GM12891 (cell line): Measurements from ENCODE around the gene SARDH.
"Not testable (repeated sequence)": the region's sequence is repeated elsewhere in the genome, so short reads cannot be mapped to it uniquely, and the experiment has no call there.

Experiments
- POLR2A ChIP-seq: IDR thresholded peaks from 2 replicates; pipeline ENCODE4 v1.6.1; 2011; ENCODE audit warnings: low read depth, low read length, control low read depth
- SPI1 ChIP-seq: IDR thresholded peaks from 2 replicates; pipeline ENCODE4 v1.6.1; 2011; ENCODE audit warnings: low read depth, low read length, control low read depth

DNA sequence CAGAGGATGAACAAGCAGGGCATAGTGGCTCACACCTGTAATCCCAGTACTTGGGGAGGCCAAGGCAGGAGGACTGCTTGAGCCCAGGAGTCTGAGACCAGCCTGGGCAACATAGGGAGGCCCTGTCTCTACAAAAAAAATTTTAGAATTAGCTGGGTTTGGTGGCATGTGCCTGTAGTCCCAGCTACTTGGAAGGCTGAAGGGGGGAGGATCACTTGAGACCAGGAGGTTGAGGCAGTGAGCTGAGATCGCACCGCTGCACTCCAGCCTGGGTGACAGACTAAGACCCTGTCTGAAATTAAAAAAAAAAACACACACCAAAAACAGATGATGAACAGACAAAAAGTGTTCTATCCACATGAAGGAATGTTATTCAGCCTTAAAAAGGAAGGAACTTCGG lies 62.4 kb downstream of the SARDH start:
- not testable (repeated sequence) for TF ChIP-seq SPI1, POLR2A
